ENCODE results near the gene C15orf39. TPM values are rescaled to one million over a fixed set of nuclear protein-coding genes. Genes with fewer than 3 reads are reported as not detected.
"Not testable (repeated sequence)": the region's sequence is repeated elsewhere in the genome, so short reads cannot be mapped to it uniquely, and the experiment has no call there.

The C15orf39 gene
- total RNA-seq, 1 donor from 2014 or later, result 62.2 TPM

GRCh38 chr15:75163150-75163564, 38.5 kb upstream of the C15orf39 start:
- Mint-ChIP-seq H3K9me3 (peaks cover 16% of the 10 kb centered on the region), H3K36me3 (peaks cover 7% of the 10 kb centered on the region), H3K4me1 (peaks cover 11% of the 10 kb centered on the region), H3K4me3 (no peak overlapping the region), H3K27me3 (ENCODE audit: low read depth) (no peaks in the 10 kb centered on the region), H3K27ac (no peak overlapping the region)
- TF ChIP-seq CTCF (IDR thresholded peaks at IDR 0.05; ENCODE audit: unreplicated experiment), result no peak
- no peak for DNase-seq (ENCODE audit: low spot score in 2 of 2, unreplicated experiment in 2 of 2)

- DNase-seq (ENCODE audit: low spot score in 2 of 2, unreplicated experiment in 2 of 2), result no peak
- Mint-ChIP-seq H3K36me3 (peaks cover 14% of the 10 kb centered on the region), H3K9me3 (peaks cover 26% of the 10 kb centered on the region), H3K4me3 (no peak overlapping the region), H3K27ac (no peak overlapping the region), H3K27me3 (ENCODE audit: low read depth) (no peaks in the 10 kb centered on the region), H3K4me1 (peaks cover 11% of the 10 kb centered on the region)
- TF ChIP-seq CTCF (IDR thresholded peaks at IDR 0.05; ENCODE audit: unreplicated experiment), result no peak
Observed at GRCh38 chr15:75164625-75165350, 36.9 kb upstream of the C15orf39 start.

GRCh38 chr15:75166489-75167063, 35.1 kb upstream of the C15orf39 start:
- H3K27me3 Mint-ChIP-seq (ENCODE audit: low read depth); H3K27ac Mint-ChIP-seq; H3K4me3 Mint-ChIP-seq; DNase-seq (ENCODE audit: low spot score in 2 of 2, unreplicated experiment in 2 of 2): not testable (repeated sequence)
- Mint-ChIP-seq H3K36me3 (peaks cover 16% of the 10 kb centered on the region), H3K4me1 (peaks cover 13% of the 10 kb centered on the region), H3K9me3 (peaks cover 28% of the 10 kb centered on the region)

GRCh38 chr15:75167588-75168350, 33.9 kb upstream of the C15orf39 start:
- H3K27me3 Mint-ChIP-seq (ENCODE audit: low read depth), result no peaks in the 10 kb centered on the region
- DNase-seq (ENCODE audit: low spot score in 2 of 2, unreplicated experiment in 2 of 2), result no peak
- H3K4me1 Mint-ChIP-seq, result peaks cover 19% of the 10 kb centered on the region
- no peak overlapping the region for H3K4me3 Mint-ChIP-seq
- peaks cover 16% of the 10 kb centered on the region for H3K36me3 Mint-ChIP-seq
- H3K9me3 Mint-ChIP-seq, result peaks cover 28% of the 10 kb centered on the region
- TF ChIP-seq CTCF (IDR thresholded peaks at IDR 0.05; ENCODE audit: unreplicated experiment), result no peak
- H3K27ac Mint-ChIP-seq, result peak overlapping the region; percentile 39

GRCh38 chr15:75168374-75168773, 33.3 kb upstream of the C15orf39 start:
- H3K4me1 Mint-ChIP-seq, result peaks cover 21% of the 10 kb centered on the region
- peaks cover 28% of the 10 kb centered on the region for H3K9me3 Mint-ChIP-seq
- peaks cover 16% of the 10 kb centered on the region for H3K36me3 Mint-ChIP-seq
- H3K27me3 Mint-ChIP-seq (ENCODE audit: low read depth), result no peaks in the 10 kb centered on the region
- DNase-seq (ENCODE audit: low spot score in 2 of 2, unreplicated experiment in 2 of 2), result no peak
- H3K27ac Mint-ChIP-seq, result no peak overlapping the region
- H3K4me3 Mint-ChIP-seq, result no peak overlapping the region
- no peak for TF ChIP-seq CTCF (IDR thresholded peaks at IDR 0.05; ENCODE audit: unreplicated experiment)

- peaks cover 21% of the 10 kb centered on the region for H3K4me1 Mint-ChIP-seq
- H3K36me3 Mint-ChIP-seq, result peaks cover 14% of the 10 kb centered on the region
- no peak for DNase-seq (ENCODE audit: low spot score in 2 of 2, unreplicated experiment in 2 of 2)
- peaks cover 25% of the 10 kb centered on the region for H3K9me3 Mint-ChIP-seq
- no peaks in the 10 kb centered on the region for H3K27me3 Mint-ChIP-seq (ENCODE audit: low read depth)
- no peak overlapping the region for H3K27ac Mint-ChIP-seq
- no peak overlapping the region for H3K4me3 Mint-ChIP-seq
- TF ChIP-seq CTCF (IDR thresholded peaks at IDR 0.05; ENCODE audit: unreplicated experiment), result no peak
Observed at GRCh38 chr15:75170203-75170602, 31.5 kb upstream of the C15orf39 start.
